Lower leg skin (tissue), 4 donors: ENCODE results near the gene PFKFB2. TPM values are rescaled to one million over a fixed set of nuclear protein-coding genes. Genes with fewer than 3 reads are reported as not detected.

Experiments
- DNase-seq, 2 donors: peaks; one replicate each; pipeline ENCODE4 v3.0.0-alpha.2; 2019; ENCODE audit warnings: low spot score in 2 of 2
- H3K4me3 ChIP-seq: fragments of 200-600 bp; sonication (generic); 2 replicates; pipeline ENCODE4 v1.5.1; 2017; ENCODE audit warnings: mild to moderate bottlenecking, low read depth; ENCODE audit not compliant: poor library complexity, severe bottlenecking
- CTCF ChIP-seq, 3 donors: fragments of 450-650 bp; IDR thresholded peaks; one replicate each; pipeline ENCODE4 v1.5.1; 2016; ENCODE audit warnings: antibody characterized with exemption in 3 of 3, mild to moderate bottlenecking in 3 of 3, moderate library complexity in 2 of 3
- POLR2A ChIP-seq, 2 donors: fragments of 450-650 bp; IDR thresholded peaks; one replicate each; pipeline ENCODE4 v1.6.1; 2016 to 2017; ENCODE audit warnings: antibody characterized with exemption in 2 of 2, mild to moderate bottlenecking in 1 of 2, moderate library complexity in 1 of 2
- WGBS, 2 donors: methylation state at CpG; one replicate each; pipeline ENCODE4 v1.1.5; 2018; 5-methylcytosine and 5-hydroxymethylcytosine counted together
- intact Hi-C: fragments of 100-400 bp; cut with DNase I; formaldehyde crosslinking; loops from one replicate; pipeline ENCODE4 v1.15.0; 2023; ENCODE audit warnings: low total_unique reads
- total RNA-seq, 4 donors: library from RNA; depleted of rRNA; stranded (reverse); fragments of >200 nt; gene quantifications; one replicate each; pipeline ENCODE4 v1.1.0, GENCODE V29; 2016

The PFKFB2 gene
- total RNA-seq, 4 donors from 2014 or later, result 12.6 to 22.6 (median 16.8) TPM

GRCh38 chr1:207020065-207020708, 32.9 kb upstream of the PFKFB2 start:
- TF ChIP-seq POLR2A (IDR thresholded peaks at IDR 0.05) (no peak), CTCF (IDR thresholded peaks at IDR 0.05) (no peak)
- intact Hi-C loops, result no loop called here
- WGBS, 2 donors, result 48 to 61% methylated on average over 9 of the region's 9 CpGs
- H3K4me3 ChIP-seq, result no peak overlapping the region
- peak in 1 of 2 donors; percentile 62 for DNase-seq

GRCh38 chr1:207020709-207021107, 32.4 kb upstream of the PFKFB2 start:
- intact Hi-C loops, result no loop called here
- no peak overlapping the region for H3K4me3 ChIP-seq
- no peak for DNase-seq
- 44 to 62% methylated on average over 4 of the region's 4 CpGs for WGBS, 2 donors
- no peak for TF ChIP-seq POLR2A (IDR thresholded peaks at IDR 0.05)
- no peak for TF ChIP-seq CTCF (IDR thresholded peaks at IDR 0.05)

- no peak for DNase-seq
- intact Hi-C loops, result no loop called here
- 55 to 62% methylated on average over 8 of the region's 8 CpGs for WGBS, 2 donors
- no peak overlapping the region for H3K4me3 ChIP-seq
- TF ChIP-seq CTCF (IDR thresholded peaks at IDR 0.05) (no peak), POLR2A (IDR thresholded peaks at IDR 0.05) (no peak)
Measured at GRCh38 chr1:207021139-207021861, 31.8 kb upstream of the PFKFB2 start.

GRCh38 chr1:207021876-207022596, 31.0 kb upstream of the PFKFB2 start:
- TF ChIP-seq POLR2A (IDR thresholded peaks at IDR 0.05) (no peak), CTCF (IDR thresholded peaks at IDR 0.05) (no peak)
- intact Hi-C loops, result no loop called here
- no peak for DNase-seq
- H3K4me3 ChIP-seq, result no peak overlapping the region
- WGBS, 2 donors, result 67 to 72% methylated on average over 15 of the region's 15 CpGs

GRCh38 chr1:207022996-207023679, 29.9 kb upstream of the PFKFB2 start:
- DNase-seq, result no peak
- WGBS, 2 donors, result 70 to 71% methylated on average over 8 of the region's 8 CpGs

More at GRCh38 chr1:207022996-207023679, 29.9 kb upstream of the PFKFB2 start:
- intact Hi-C loops, result no loop called here
- TF ChIP-seq CTCF (IDR thresholded peaks at IDR 0.05) (no peak), POLR2A (IDR thresholded peaks at IDR 0.05) (no peak)
- no peak overlapping the region for H3K4me3 ChIP-seq
